GM12878 (cell line): Measurements from ENCODE around the gene HSD17B10. TPM values are rescaled to one million over a fixed set of nuclear protein-coding genes. Genes with fewer than 3 reads are reported as not detected.

Experiments
- ATAC-seq: fragments of 200-7000 bp; cut with Tn5 transposase; 3 replicates; pipeline ENCODE4 v1.9.1; 2020; ENCODE audit warnings: mild to moderate bottlenecking, moderate library complexity
- BruUV-seq: library from RNA; stranded (reverse); fragments of 400-500 nt; replicated peaks from 2 replicates; lab custom pipeline; 2021; lab: Mats Ljungman, UMichigan
- CTCF ChIA-PET: fragments of 300-600 bp; sonication (Branson Sonifier 250); formaldehyde crosslinking; extraction: SDS; loops from one replicate; lab custom pipeline; 2021; ENCODE audit warnings: inconsistent platforms; lab: Yijun Ruan, JAX
- POLR2A ChIA-PET: fragments of 350-600 bp; formaldehyde crosslinking; extraction: SDS; loops from one replicate; lab custom pipeline; 2021; ENCODE audit warnings: inconsistent platforms; lab: Charles Lee
- RAD21 ChIA-PET: fragments of 300-600 bp; sonication (Branson Sonifier 250); formaldehyde crosslinking; loops from one replicate; lab custom pipeline; 2023; ENCODE audit warnings: antibody characterized with exemption; ENCODE audit not compliant: unreplicated experiment; lab: Charles Lee
- SMC1A ChIA-PET: fragments of 300-600 bp; sonication (Branson Sonifier 250); formaldehyde crosslinking; loops from one replicate; lab custom pipeline; 2023; ENCODE audit not compliant: unreplicated experiment, uncharacterized antibody; lab: Charles Lee
- DNase-seq: peaks from one replicate; pipeline ENCODE4 v3.0.0-alpha.2; 2011; ENCODE audit warnings: low read depth, low spot score
- FAIRE-seq: peaks from 3 replicates; lab custom pipeline; 2011; peaks lifted over from hg19 to GRCh38; lab: Jason Lieb, UNC
- H2AFZ ChIP-seq: 2 replicates; pipeline ENCODE4 v1.6.0; 2011; ENCODE audit warnings: low read depth, low read length, control low read depth; ENCODE audit not compliant: control insufficient read depth
- H3K27ac ChIP-seq: 2 replicates; pipeline ENCODE4 v1.5.1; 2011; ENCODE audit warnings: control low read depth; ENCODE audit not compliant: control insufficient read depth, insufficient read depth
- H3K27me3 ChIP-seq, 2 experiments: replicated peaks in 1 of 2; 2 replicates each; pipeline versions ENCODE4 v1.6.0 to v1.6.1; 2011; ENCODE audit warnings: low read length in 1 of 2; ENCODE audit not compliant: control insufficient read depth in 2 of 2, insufficient read depth in 2 of 2
- H3K36me3 ChIP-seq, 2 experiments: 2 replicates each; pipeline ENCODE4 v1.5.1; 2011; ENCODE audit warnings: low read length in 1 of 2; ENCODE audit not compliant: control insufficient read depth in 2 of 2, insufficient read depth in 2 of 2
- H3K4me1 ChIP-seq: 2 replicates; pipeline ENCODE4 v1.6.1; 2011; ENCODE audit warnings: mild to moderate bottlenecking, low read length, moderate library complexity, mixed read lengths; ENCODE audit not compliant: control insufficient read depth, insufficient read depth
- H3K4me2 ChIP-seq: 2 replicates; pipeline ENCODE4 v1.6.0; 2011; ENCODE audit warnings: control low read depth; ENCODE audit not compliant: control insufficient read depth, insufficient read depth
- H3K4me3 ChIP-seq: fragments of 200-600 bp; sonication (generic); 2 replicates; pipeline ENCODE4 v1.5.1; 2016
- H3K79me2 ChIP-seq: 2 replicates; pipeline ENCODE4 v1.6.0; 2011; ENCODE audit warnings: low read length; ENCODE audit not compliant: control insufficient read depth, insufficient read depth
- H3K9ac ChIP-seq: 2 replicates; pipeline ENCODE4 v1.8.0; 2011; ENCODE audit warnings: low read length, control low read depth, mixed read lengths; ENCODE audit not compliant: control insufficient read depth, insufficient read depth
- H3K9me3 ChIP-seq: replicated peaks from 3 replicates; pipeline ENCODE4 v1.5.1; 2011; ENCODE audit warnings: mild to moderate bottlenecking, low read length; ENCODE audit not compliant: control insufficient read depth, insufficient read depth
- H4K20me1 ChIP-seq: 2 replicates; pipeline ENCODE4 v1.6.0; 2011; ENCODE audit not compliant: control insufficient read depth, insufficient read depth
- BCL11A ChIP-seq: IDR thresholded peaks from 2 replicates; pipeline ENCODE4 v1.6.1; 2011; ENCODE audit warnings: low read depth, low read length
- BRCA1 ChIP-seq: IDR thresholded peaks from 2 replicates; pipeline ENCODE4 v1.6.1; 2011; ENCODE audit warnings: low read depth, low read length, improper control_type of control experiment
- CBFB ChIP-seq: IDR thresholded peaks from 2 replicates; pipeline ENCODE4 v1.6.1; 2016; ENCODE audit warnings: antibody characterized with exemption, low read depth
- E2F4 ChIP-seq: IDR thresholded peaks from 2 replicates; pipeline ENCODE4 v1.6.1; 2012; ENCODE audit warnings: low read depth, low read length, improper control_type of control experiment
- GABPA ChIP-seq: IDR thresholded peaks from 2 replicates; pipeline ENCODE4 v1.6.1; 2014; ENCODE audit warnings: antibody characterized with exemption, low read depth, mild to moderate bottlenecking, inconsistent platforms
- KDM1A ChIP-seq: fragments of 200-600 bp; sonication (generic); IDR thresholded peaks from 2 replicates; pipeline ENCODE4 v1.6.1; 2016; ENCODE audit warnings: borderline replicate concordance
- MAX ChIP-seq: IDR thresholded peaks from 2 replicates; pipeline ENCODE4 v1.6.1; 2012; ENCODE audit warnings: low read depth, low read length, improper control_type of control experiment
- MXI1 ChIP-seq: fragments of 150-350 bp; IDR thresholded peaks from 2 replicates; pipeline ENCODE4 v1.6.1; 2011; ENCODE audit warnings: low read depth, mild to moderate bottlenecking, inconsistent platforms, low read length, improper control_type of control experiment
- MYB ChIP-seq: fragments of 150-350 bp; IDR thresholded peaks from 2 replicates; pipeline ENCODE4 v1.6.1; 2014; ENCODE audit warnings: mild to moderate bottlenecking, low read depth, low read length, borderline replicate concordance
- PAX5 ChIP-seq: IDR thresholded peaks from 2 replicates; pipeline ENCODE4 v1.6.1; 2011; ENCODE audit warnings: low read depth, low read length, borderline replicate concordance
- POLR2A ChIP-seq: IDR thresholded peaks from 2 replicates; pipeline ENCODE4 v1.6.1; 2011; ENCODE audit warnings: low read depth, mild to moderate bottlenecking, low read length
- RAD51 ChIP-seq: fragments of 450-650 bp; IDR thresholded peaks from 2 replicates; pipeline ENCODE4 v1.6.1; 2016; ENCODE audit warnings: moderate library complexity, mild to moderate bottlenecking, inconsistent platforms
- SRF ChIP-seq, 2 experiments: IDR thresholded peaks; 2 replicates each; pipeline ENCODE4 v1.6.1; 2011; ENCODE audit warnings: low read depth in 2 of 2, low read length in 2 of 2, mild to moderate bottlenecking in 1 of 2, moderate library complexity in 1 of 2
- USF1 ChIP-seq: IDR thresholded peaks from 2 replicates; pipeline ENCODE4 v1.6.1; 2011; ENCODE audit warnings: borderline replicate concordance, low read depth, mild to moderate bottlenecking, moderate library complexity, mixed read lengths, low read length; ENCODE audit not compliant: insufficient read depth; ENCODE audit errors: extremely low read length
- ZNF687 ChIP-seq: fragments of 450-650 bp; IDR thresholded peaks from 2 replicates; pipeline ENCODE4 v1.6.1; 2017; ENCODE audit warnings: mild to moderate bottlenecking, moderate library complexity
- WGBS: methylation state at CpG from one replicate; pipeline ENCODE4 v1.1.6; 2016; ENCODE audit warnings: low lambda C conversion rate; ENCODE audit not compliant: insufficient replicate concordance, insufficient coverage; ENCODE audit errors: missing lambda C conversion rate; 5-methylcytosine and 5-hydroxymethylcytosine counted together
- in situ Hi-C: fragments of 300-500 bp; cut with MboI; formaldehyde crosslinking; loops from 9 replicates; pipeline ENCODE4 v1.14.3; 2018; ENCODE audit warnings: mixed read lengths
- intact Hi-C: fragments of 100-400 bp; cut with micrococcal nuclease; formaldehyde crosslinking; loops from one replicate; pipeline ENCODE4 v1.14.2; 2022; ENCODE audit not compliant: unreplicated experiment
- polyA plus RNA-seq, 11 experiments: library from polyadenylated mRNA; depleted of rRNA in 4 of 11; unstranded in 6 of 11; stranded (reverse) in 5 of 11; fragments of >200 nt; fragmentation: Nextera tagmentation in 4 of 11; fragmentation: Illumina TruSeq in 1 of 11; extraction: Ambion mirVana in 4 of 11; extraction: Trizol in 1 of 11; gene quantifications; 1 replicate in 1 of 11; 2 replicates in 10 of 11; pipeline versions ENCODE4 v1.2.1 to v1.2.3, GENCODE V29; 2011 to 2016; ENCODE audit warnings: inconsistent platforms in 2 of 11, missing spikeins in 2 of 11, low read depth in 1 of 11
- total RNA-seq, 4 experiments: library from RNA; depleted of rRNA in 3 of 4; stranded (reverse); fragments of >200 nt in 3 of 4; fragmentation: Illumina TruSeq in 1 of 4; extraction: Trizol in 1 of 4; gene quantifications; 2 replicates each; pipeline versions ENCODE4 v1.2.1 to v1.2.3, GENCODE V29; 2013 to 2021
- TF ChIP-seq, protein P1 (sequence below): fragments of 450-650 bp; IDR thresholded peaks from 2 replicates; pipeline ENCODE4 v1.6.1; 2014; ENCODE audit warnings: mild to moderate bottlenecking
- TF ChIP-seq, protein P2 (sequence below): fragments of 450-650 bp; IDR thresholded peaks from 2 replicates; pipeline ENCODE4 v1.6.1; 2017; ENCODE audit warnings: low read depth, mild to moderate bottlenecking, moderate library complexity

The HSD17B10 gene
- total and polyA plus RNA-seq, 10 of the 15 experiments (the other 5 are each of a cell fraction or from before 2014, with no cell fraction given): 43.7 to 313 (median 187) TPM

GRCh38 chrX:53412446-53412845, 21.7 kb downstream of the HSD17B10 start:
- no peaks in the 10 kb centered on the region for H3K4me1 ChIP-seq
- no peak overlapping the region for H2AFZ ChIP-seq
- FAIRE-seq (no peak), ATAC-seq (no peak), DNase-seq (no peak)
- RAD21 ChIA-PET: no interaction called here
- H3K27me3 ChIP-seq: no peaks in the 10 kb centered on the region
- intact Hi-C loops (no loop called here), in situ Hi-C loops (no loop called here)
- POLR2A ChIA-PET: interaction anchor here (1.4 kb wide), 1 partner anchor 14 kb away, joined by 3 read pairs; no protein-coding TSS in a partner anchor
- TF ChIP-seq RAD51: no peak
- no peak for TF ChIP-seq POLR2A
- no peak for TF ChIP-seq MYB
- TF ChIP-seq USF1: no peak
- TF ChIP-seq, protein P1, sequence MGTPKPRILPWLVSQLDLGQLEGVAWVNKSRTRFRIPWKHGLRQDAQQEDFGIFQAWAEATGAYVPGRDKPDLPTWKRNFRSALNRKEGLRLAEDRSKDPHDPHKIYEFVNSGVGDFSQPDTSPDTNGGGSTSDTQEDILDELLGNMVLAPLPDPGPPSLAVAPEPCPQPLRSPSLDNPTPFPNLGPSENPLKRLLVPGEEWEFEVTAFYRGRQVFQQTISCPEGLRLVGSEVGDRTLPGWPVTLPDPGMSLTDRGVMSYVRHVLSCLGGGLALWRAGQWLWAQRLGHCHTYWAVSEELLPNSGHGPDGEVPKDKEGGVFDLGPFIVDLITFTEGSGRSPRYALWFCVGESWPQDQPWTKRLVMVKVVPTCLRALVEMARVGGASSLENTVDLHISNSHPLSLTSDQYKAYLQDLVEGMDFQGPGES: no peak
- no peak for TF ChIP-seq E2F4
- TF ChIP-seq CBFB: no peak
- TF ChIP-seq ZNF687: no peak
- no peak for TF ChIP-seq MAX
- TF ChIP-seq MXI1: no peak
- no peak for TF ChIP-seq SRF (IDR thresholded peaks at IDR 0.05; ENCODE audit: low read depth in 2 of 2, low read length in 2 of 2)
- no peak for TF ChIP-seq BRCA1
- no peak for TF ChIP-seq PAX5
- no peak for TF ChIP-seq GABPA
- TF ChIP-seq, protein P2, sequence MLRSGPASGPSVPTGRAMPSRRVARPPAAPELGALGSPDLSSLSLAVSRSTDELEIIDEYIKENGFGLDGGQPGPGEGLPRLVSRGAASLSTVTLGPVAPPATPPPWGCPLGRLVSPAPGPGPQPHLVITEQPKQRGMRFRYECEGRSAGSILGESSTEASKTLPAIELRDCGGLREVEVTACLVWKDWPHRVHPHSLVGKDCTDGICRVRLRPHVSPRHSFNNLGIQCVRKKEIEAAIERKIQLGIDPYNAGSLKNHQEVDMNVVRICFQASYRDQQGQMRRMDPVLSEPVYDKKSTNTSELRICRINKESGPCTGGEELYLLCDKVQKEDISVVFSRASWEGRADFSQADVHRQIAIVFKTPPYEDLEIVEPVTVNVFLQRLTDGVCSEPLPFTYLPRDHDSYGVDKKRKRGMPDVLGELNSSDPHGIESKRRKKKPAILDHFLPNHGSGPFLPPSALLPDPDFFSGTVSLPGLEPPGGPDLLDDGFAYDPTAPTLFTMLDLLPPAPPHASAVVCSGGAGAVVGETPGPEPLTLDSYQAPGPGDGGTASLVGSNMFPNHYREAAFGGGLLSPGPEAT: no peak
- no peak for TF ChIP-seq KDM1A
- TF ChIP-seq BCL11A: no peak
- H3K9me3 ChIP-seq: no peaks in the 10 kb centered on the region
- no peaks in the 10 kb centered on the region for H4K20me1 ChIP-seq
- no peak overlapping the region for H3K27ac ChIP-seq
- no peak overlapping the region for H3K4me3 ChIP-seq
- CTCF ChIA-PET: no interaction called here
- no peak overlapping the region for H3K9ac ChIP-seq
- 92% methylated on average over 2 of the region's 2 CpGs for WGBS
- no peak overlapping the region for H3K4me2 ChIP-seq
- no TSS peak for BruUV-seq
- SMC1A ChIA-PET: interaction anchor here (0.5 to 2.5 kb wide), 3 partner anchors 10 to 317 kb away, joined by 3 to 8 read pairs (median 3); partner anchors contain the start of genes RIBC1 and SMC1A
- H3K79me2 ChIP-seq: peaks cover 8% of the 10 kb centered on the region
- H3K36me3 ChIP-seq: peaks cover 33 to 42% of the 10 kb centered on the region in 2 experiments
